Measurements from ENCODE around the gene MUC20.

MUC20 gene

GRCh38 chr3:195761123-195761566, 40.4 kb downstream of the MUC20 start:
- no peak overlapping the region for H3K4me3 ChIP-seq (ENCODE audit: low read length)
- TF ChIP-seq CTCF (conservative IDR thresholded peaks at IDR 0.05; ENCODE audit: low read depth, low read length), result no peak
- no peak for DNase-seq (ENCODE audit: low read depth)

- DNase-seq (ENCODE audit: low read depth), result no peak
- no peak overlapping the region for H3K4me3 ChIP-seq (ENCODE audit: low read length)
- TF ChIP-seq CTCF (conservative IDR thresholded peaks at IDR 0.05; ENCODE audit: low read depth, low read length), result no peak
Observed at GRCh38 chr3:195761567-195762248, 40.9 kb downstream of the MUC20 start.

GRCh38 chr3:195762249-195762585, 41.4 kb downstream of the MUC20 start:
- TF ChIP-seq CTCF (conservative IDR thresholded peaks at IDR 0.05; ENCODE audit: low read depth, low read length), result no peak
- no peak overlapping the region for H3K4me3 ChIP-seq (ENCODE audit: low read length)
- no peak for DNase-seq (ENCODE audit: low read depth)

GRCh38 chr3:195762611-195763010, 41.8 kb downstream of the MUC20 start:
- DNase-seq (ENCODE audit: low read depth), result no peak
- no peak overlapping the region for H3K4me3 ChIP-seq (ENCODE audit: low read length)
- TF ChIP-seq CTCF (conservative IDR thresholded peaks at IDR 0.05; ENCODE audit: low read depth, low read length), result no peak

- H3K4me3 ChIP-seq (ENCODE audit: low read length), result no peak overlapping the region
- TF ChIP-seq CTCF (conservative IDR thresholded peaks at IDR 0.05; ENCODE audit: low read depth, low read length), result no peak
- no peak for DNase-seq (ENCODE audit: low read depth)
Observed at GRCh38 chr3:195763076-195763830, 42.5 kb downstream of the MUC20 start.

GRCh38 chr3:195763843-195764825, 43.4 kb downstream of the MUC20 start:
- TF ChIP-seq CTCF (conservative IDR thresholded peaks at IDR 0.05; ENCODE audit: low read depth, low read length), result no peak
- no peak overlapping the region for H3K4me3 ChIP-seq (ENCODE audit: low read length)
- no peak for DNase-seq (ENCODE audit: low read depth)
